NCI-H748 (cell line): ENCODE measurements around the gene ZNF621.
A peak's percentile ranks its signal among the peaks of the same experiment; 100 is the strongest.
"Not testable (repeated sequence)": the region's sequence is repeated elsewhere in the genome, so short reads cannot be mapped to it uniquely, and the experiment has no call there.

Experiments used
- DNase-seq: peaks from one replicate; lab custom pipeline; 2025; ENCODE audit not compliant: unreplicated experiment; lab: John Stamatoyannopoulos, UW

The ZNF621 gene

DNA sequence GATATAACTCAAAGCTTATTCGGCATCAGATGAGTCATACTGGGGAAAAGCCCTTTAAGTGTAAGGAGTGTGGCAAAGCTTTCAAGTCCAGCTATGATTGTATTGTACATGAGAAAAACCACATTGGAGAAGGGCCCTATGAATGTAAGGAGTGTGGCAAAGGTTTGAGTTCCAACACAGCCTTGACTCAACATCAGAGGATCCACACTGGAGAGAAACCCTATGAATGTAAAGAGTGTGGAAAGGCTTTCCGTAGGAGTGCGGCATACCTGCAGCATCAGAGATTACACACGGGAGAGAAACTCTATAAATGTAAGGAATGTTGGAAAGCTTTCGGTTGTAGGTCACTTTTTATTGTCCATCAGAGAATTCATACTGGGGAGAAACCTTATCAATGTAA, 7.5 kb downstream of the ZNF621 start:
- no peak for DNase-seq

GRCh38 chr3:40534283-40534682, 9.5 kb downstream of the ZNF621 start:
- no peak for DNase-seq

DNA sequence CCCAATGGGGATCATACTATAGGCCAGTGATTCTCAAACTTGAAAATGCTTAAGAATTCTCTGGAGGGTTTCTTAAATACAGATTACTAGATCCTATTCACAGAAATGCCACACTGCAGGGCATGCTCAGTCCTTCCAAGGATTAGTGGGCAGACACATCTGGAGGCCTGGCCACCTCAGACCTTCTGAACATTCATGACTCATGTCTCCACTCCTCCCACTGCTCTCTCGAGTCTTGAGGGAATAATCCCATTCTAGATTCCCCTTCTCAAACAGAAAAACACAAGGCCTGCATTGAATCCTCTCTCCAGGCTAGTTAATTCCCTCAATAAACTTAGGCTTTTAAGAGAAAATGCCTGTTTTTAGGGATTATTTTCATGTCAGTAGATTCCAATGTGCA, 22.1 kb downstream of the ZNF621 start:
- no peak for DNase-seq

GRCh38 chr3:40550167-40550566, 25.4 kb downstream of the ZNF621 start:
- DNase-seq: no peak

DNA sequence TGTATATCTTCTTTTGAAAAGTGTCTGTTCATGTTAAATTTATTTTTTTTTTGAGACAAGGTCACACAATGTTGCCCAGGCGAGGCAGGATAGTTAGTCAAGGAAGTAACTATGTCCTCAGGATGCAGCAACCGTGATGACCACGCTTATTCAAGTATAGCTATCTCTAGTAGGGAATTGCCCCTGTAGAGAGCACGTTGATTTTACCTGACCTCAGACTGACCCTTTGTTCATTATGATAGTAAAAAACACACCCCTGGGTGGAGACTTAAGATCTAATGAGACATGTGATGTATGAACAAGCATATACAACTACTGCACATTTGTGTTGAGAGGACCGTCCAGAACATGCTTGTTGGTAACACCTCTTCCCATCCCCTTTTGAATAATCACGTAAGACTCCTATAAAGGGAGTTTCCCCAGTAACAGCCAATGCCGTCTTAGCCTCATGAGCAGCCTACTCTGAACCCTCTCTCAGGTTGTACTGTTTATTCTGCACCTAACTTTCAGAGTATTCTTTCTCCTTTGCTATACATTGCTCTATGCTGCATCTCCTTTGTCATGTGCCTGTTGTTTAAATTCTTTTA, 32.9 kb downstream of the ZNF621 start:
- DNase-seq: no peak

DNA sequence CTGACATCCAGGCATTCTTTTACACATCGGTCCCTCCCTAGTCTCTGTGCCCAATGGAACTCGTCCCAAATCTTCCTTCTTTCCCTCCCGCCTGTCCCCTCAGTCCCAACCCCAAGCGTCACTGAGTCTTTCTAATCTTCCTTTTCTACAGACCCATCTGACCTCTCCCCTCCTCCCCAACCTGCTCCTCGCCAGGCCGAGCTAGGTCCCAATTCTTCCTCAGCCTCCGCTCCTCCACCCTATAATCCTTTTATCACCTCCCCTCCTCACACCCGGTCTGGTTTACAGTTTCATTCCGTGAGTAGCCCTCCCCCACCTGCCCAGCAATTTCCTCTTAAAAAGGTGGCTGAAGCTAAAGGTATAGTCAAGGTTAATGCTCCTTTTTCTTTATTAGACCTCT, 37.7 kb downstream of the ZNF621 start:
- not testable (repeated sequence) for DNase-seq

GRCh38 chr3:40565629-40566028, 40.9 kb downstream of the ZNF621 start:
- DNase-seq: not testable (repeated sequence)

DNA sequence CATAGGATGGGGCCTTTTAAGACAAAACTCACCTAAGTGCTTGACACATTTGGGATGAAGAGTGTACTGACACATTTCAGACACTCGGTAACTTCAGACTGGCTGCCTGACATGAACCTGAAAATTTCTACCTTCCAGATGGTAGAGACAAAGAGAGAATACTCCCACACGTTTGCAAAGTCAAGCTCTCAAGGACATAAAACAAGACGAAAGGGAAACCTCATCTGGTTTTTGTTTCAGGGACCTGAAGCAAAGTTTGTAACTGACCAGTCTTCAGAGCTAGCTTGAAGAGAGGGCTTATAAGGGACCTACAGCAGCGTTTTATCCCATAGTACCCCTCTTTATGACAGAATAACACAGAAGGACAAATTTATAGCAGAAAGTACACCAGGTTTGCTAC, 41.9 kb downstream of the ZNF621 start:
- DNase-seq: no peak

- DNase-seq: no peak
Observed at GRCh38 chr3:40572588-40572987, 47.8 kb downstream of the ZNF621 start.

DNA sequence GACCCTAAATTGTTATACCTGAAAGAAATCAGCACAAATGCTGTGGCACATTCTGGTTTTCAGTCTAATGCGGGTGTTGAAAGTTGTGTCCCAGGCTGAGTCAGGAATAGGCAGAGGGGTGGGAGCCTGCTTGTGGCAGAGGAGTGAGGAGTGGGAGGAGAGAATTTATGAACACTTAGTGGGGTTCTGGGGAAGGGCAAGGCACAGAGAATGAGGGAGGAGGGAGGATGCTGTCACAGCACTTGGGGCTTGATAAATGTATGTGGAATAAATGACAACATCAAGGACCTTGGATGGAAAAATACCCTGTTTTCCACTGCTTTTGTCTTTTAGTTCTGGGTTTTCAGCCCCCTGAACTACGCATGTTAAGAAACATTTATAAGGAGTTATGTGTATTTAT, 49.3 kb downstream of the ZNF621 start:
- no peak for DNase-seq

GRCh38 chr3:40574661-40575060, 49.9 kb downstream of the ZNF621 start:
- peak; percentile 9 for DNase-seq

DNA sequence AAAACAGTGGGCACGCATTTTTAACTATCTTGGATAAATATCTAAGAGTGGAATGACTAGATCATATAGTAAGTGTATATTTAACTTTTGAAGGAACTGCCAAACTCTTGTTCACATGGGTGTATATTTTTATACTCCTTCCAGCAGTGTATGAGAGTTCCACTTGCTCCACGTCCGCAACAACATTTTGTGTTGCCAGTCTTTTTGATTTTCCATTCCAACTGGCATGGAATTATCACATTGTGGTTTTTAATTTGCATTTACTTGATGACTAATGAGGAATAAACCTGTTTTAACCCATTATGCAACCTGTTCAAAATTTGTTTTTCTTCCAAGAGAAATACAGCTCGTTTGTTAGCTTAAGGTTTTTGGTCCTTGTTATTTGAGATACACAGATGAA, 51.6 kb downstream of the ZNF621 start:
- DNase-seq: no peak

GRCh38 chr3:40580494-40581091, 55.8 kb downstream of the ZNF621 start:
- peak; percentile 59 for DNase-seq

GRCh38 chr3:40581166-40581565, 56.4 kb downstream of the ZNF621 start:
- no peak for DNase-seq

- no peak for DNase-seq
Observed at GRCh38 chr3:40582401-40583027, 57.8 kb downstream of the ZNF621 start.

DNA sequence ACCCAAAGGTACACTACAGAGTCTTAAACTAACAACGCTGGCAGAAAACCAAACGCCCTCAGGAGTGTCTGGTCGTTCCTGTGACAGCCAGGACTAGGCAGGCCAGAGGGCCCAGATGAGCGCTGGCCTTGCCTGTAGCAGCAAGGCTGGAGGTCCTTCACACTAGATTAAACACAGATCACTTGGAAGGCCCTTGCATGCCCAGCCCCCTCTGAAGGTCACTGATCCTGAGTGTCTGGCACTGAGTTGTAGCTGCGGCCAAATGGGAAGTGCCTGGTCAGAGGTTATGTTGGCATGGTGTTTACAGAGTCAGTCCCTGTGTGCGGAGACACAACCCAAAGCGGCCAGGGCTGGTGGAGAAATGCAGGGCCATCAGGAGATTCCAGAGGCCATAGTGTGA, 58.9 kb downstream of the ZNF621 start:
- no peak for DNase-seq

GRCh38 chr3:40584625-40585189, 59.9 kb downstream of the ZNF621 start:
- DNase-seq: peak; percentile 63

GRCh38 chr3:40585381-40586016, 60.7 kb downstream of the ZNF621 start:
- no peak for DNase-seq

DNA sequence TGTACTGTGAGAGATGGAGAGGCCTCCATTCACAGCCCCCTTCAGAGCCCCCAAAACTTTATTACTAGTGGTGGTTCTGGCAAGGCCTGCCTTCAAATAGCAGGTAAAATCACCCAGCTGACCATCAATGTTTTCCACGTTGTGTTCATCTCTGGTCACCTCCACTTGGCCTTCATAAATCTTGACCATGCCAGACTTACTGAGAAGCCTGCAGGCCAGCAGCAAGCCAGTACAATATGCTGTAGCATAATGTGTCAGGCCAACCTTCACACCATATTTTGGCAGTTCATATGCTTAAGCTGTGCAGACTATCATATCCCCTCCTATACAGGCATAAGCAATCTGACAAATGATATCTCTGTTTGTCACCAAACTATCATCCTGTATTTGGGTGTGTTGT, 62.1 kb downstream of the ZNF621 start:
- DNase-seq: no peak

- DNase-seq: peak; percentile 35
Observed at GRCh38 chr3:40588406-40588805, 63.6 kb downstream of the ZNF621 start.
